Panc1 (cell line): ENCODE measurements around the gene ZC3H12D. TPM values are rescaled to one million over a fixed set of nuclear protein-coding genes. Genes with fewer than 3 reads are reported as not detected.

Experiments
- ATAC-seq: fragments of 200-7000 bp; cut with Tn5 transposase; 2 replicates; pipeline ENCODE4 v1.9.1; 2020; ENCODE audit warnings: mild to moderate bottlenecking, moderate library complexity
- BruUV-seq: library from RNA; stranded (reverse); fragments of 400-500 nt; replicated peaks from 2 replicates; lab custom pipeline; 2021; lab: Mats Ljungman, UMichigan
- CTCF ChIA-PET: fragments of 300-600 bp; sonication (Branson Sonifier 250); formaldehyde crosslinking; loops from one replicate; lab custom pipeline; 2022; ENCODE audit warnings: antibody characterized with exemption; lab: Charles Lee
- POLR2A ChIA-PET: fragments of 300-600 bp; sonication (Branson Sonifier 250); formaldehyde crosslinking; loops from one replicate; lab custom pipeline; 2022; ENCODE audit warnings: antibody characterized with exemption; lab: Charles Lee
- DNase-seq: peaks from one replicate; pipeline ENCODE4 v3.0.0-alpha.2; 2010; ENCODE audit warnings: low read depth, low spot score
- H3K27ac ChIP-seq: 2 replicates; pipeline ENCODE4 v1.5.1; 2011; ENCODE audit warnings: mild to moderate bottlenecking, low read length, inconsistent platforms
- H3K27me3 ChIP-seq: fragments of 200-500 bp; sonication (Bioruptor generic); 2 replicates; pipeline ENCODE4 v1.6.0; 2014; ENCODE audit warnings: low read length, inconsistent platforms; ENCODE audit not compliant: control insufficient read depth, insufficient read depth
- H3K36me3 ChIP-seq: fragments of 200-500 bp; sonication (Bioruptor generic); 2 replicates; pipeline ENCODE4 v1.5.1; 2014; ENCODE audit warnings: inconsistent platforms, mild to moderate bottlenecking, low read length, moderate library complexity; ENCODE audit not compliant: control insufficient read depth, insufficient read depth
- H3K4me1 ChIP-seq: 2 replicates; pipeline ENCODE4 v1.5.1; 2011; ENCODE audit warnings: inconsistent platforms, mild to moderate bottlenecking, low read length, moderate library complexity; ENCODE audit not compliant: control insufficient read depth, insufficient read depth
- H3K4me3 ChIP-seq, 2 experiments: 2 replicates each; pipeline ENCODE4 v1.5.1; 2011 to 2012; ENCODE audit warnings: low read depth in 2 of 2, low read length in 2 of 2, mild to moderate bottlenecking in 2 of 2, inconsistent platforms in 1 of 2, moderate library complexity in 1 of 2
- H3K9me3 ChIP-seq: fragments of 200-500 bp; sonication (Bioruptor generic); 2 replicates; pipeline ENCODE4 v1.5.1; 2014; ENCODE audit warnings: low read depth, mild to moderate bottlenecking, inconsistent platforms, low read length, moderate library complexity; ENCODE audit not compliant: control insufficient read depth, insufficient read depth
- CTCF ChIP-seq: fragments of 450-650 bp; IDR thresholded peaks from 2 replicates; pipeline ENCODE4 v1.5.1; 2017; ENCODE audit warnings: mild to moderate bottlenecking
- POLR2AphosphoS5 ChIP-seq: IDR thresholded peaks from 2 replicates; pipeline ENCODE4 v1.6.1; 2012; ENCODE audit warnings: mild to moderate bottlenecking, low read depth, low read length, moderate library complexity
- REST ChIP-seq, 2 experiments: IDR thresholded peaks; 2 replicates each; pipeline ENCODE4 v1.6.1; 2011 to 2012; ENCODE audit warnings: low read depth in 2 of 2, control low read depth in 1 of 2, low read length in 1 of 2, mild to moderate bottlenecking in 1 of 2, moderate library complexity in 1 of 2; ENCODE audit not compliant: insufficient read depth in 1 of 2
- SIN3A ChIP-seq: IDR thresholded peaks from 2 replicates; pipeline ENCODE4 v1.6.1; 2012; ENCODE audit warnings: low read depth, mild to moderate bottlenecking, low read length, moderate library complexity, borderline replicate concordance; ENCODE audit not compliant: insufficient read depth
- TCF7L2 ChIP-seq: IDR thresholded peaks from 2 replicates; pipeline ENCODE4 v1.6.1; 2011; ENCODE audit warnings: mild to moderate bottlenecking, low read depth, low read length, inconsistent platforms
- in situ Hi-C: cut with HindIII; loops from 2 replicates; pipeline ENCODE4 v1.10.0; 2016; ENCODE audit warnings: low sequenced_read_pairs, low pct_unique_long_range_greater_than_20kb
- intact Hi-C: fragments of 100-400 bp; cut with micrococcal nuclease; formaldehyde crosslinking; loops from one replicate; pipeline ENCODE4 v1.10.0; 2022; ENCODE audit not compliant: unreplicated experiment
- total RNA-seq: library from RNA; stranded (reverse); gene quantifications from one replicate; pipeline ENCODE4 v1.2.1, GENCODE V29; 2021; ENCODE audit not compliant: unreplicated experiment

ZC3H12D gene
- total RNA-seq, 1 experiment from 2014 or later = 0.26 TPM

- TF ChIP-seq POLR2AphosphoS5 = no peak
- TF ChIP-seq REST (IDR thresholded peaks at IDR 0.05; ENCODE audit: insufficient read depth in 1 of 2, low read depth in 2 of 2, low read length in 1 of 2) = no peak
- no peak for TF ChIP-seq TCF7L2
- TF ChIP-seq CTCF = no peak
- no peak for TF ChIP-seq SIN3A
Measured at GRCh38 chr6:149476789-149477455, 7.9 kb downstream of the ZC3H12D start.

GRCh38 chr6:149474108-149474935 is 10.5 kb downstream of the ZC3H12D start:
- ChIA-PET CTCF (interaction anchor here (0.7 kb wide), 1 partner anchor 446 kb away, joined by 3 read pairs; no protein-coding TSS in a partner anchor), POLR2A (interaction anchor here (0.6 kb wide), 1 partner anchor 21 kb away, joined by 3 read pairs; no protein-coding TSS in a partner anchor)
- Histone ChIP-seq H3K4me3 (no peak overlapping the region), H3K4me1 (no peaks in the 10 kb centered on the region), H3K36me3 (no peaks in the 10 kb centered on the region), H3K27ac (no peak overlapping the region), H3K9me3 (no peaks in the 10 kb centered on the region), H3K27me3 (no peaks in the 10 kb centered on the region)
- ATAC-seq (no peak), DNase-seq (no peak)
- intact Hi-C loops = no loop called here
- TF ChIP-seq REST (IDR thresholded peaks at IDR 0.05; ENCODE audit: insufficient read depth in 1 of 2, low read depth in 2 of 2, low read length in 1 of 2) (peak; percentile 60 to 76; a peak in 3 of 4 replicates), SIN3A (no peak), CTCF (no peak), TCF7L2 (no peak), POLR2AphosphoS5 (no peak)
- in situ Hi-C loops = no loop called here
- no TSS peak for BruUV-seq

More at GRCh38 chr6:149476789-149477455, 7.9 kb downstream of the ZC3H12D start:
- Histone ChIP-seq H3K9me3 (no peaks in the 10 kb centered on the region), H3K4me1 (no peaks in the 10 kb centered on the region), H3K4me3 (no peak overlapping the region), H3K36me3 (no peaks in the 10 kb centered on the region), H3K27me3 (no peaks in the 10 kb centered on the region), H3K27ac (no peak overlapping the region)
- no TSS peak for BruUV-seq
- intact Hi-C loops = no loop called here
- ATAC-seq = no peak
- ChIA-PET CTCF (no interaction called here), POLR2A (no interaction called here)
- in situ Hi-C loops = no loop called here
- no peak for DNase-seq
